HG03045 (cell line): ENCODE measurements around the gene TARBP2.
"Not testable (repeated sequence)": the region's sequence is repeated elsewhere in the genome, so short reads cannot be mapped to it uniquely, and the experiment has no call there.

Experiments used
- ATAC-seq: cut with Tn5 transposase; IDR thresholded peaks from one replicate; pipeline ENCODE4 v1.9.1; 2021; ENCODE audit warnings: mild to moderate bottlenecking, moderate library complexity; ENCODE audit not compliant: unreplicated experiment

TARBP2 gene

GRCh38 chr12:53510181-53510812 is 9.2 kb downstream of the TARBP2 start:
- no peak for ATAC-seq

- no peak for ATAC-seq
Observed at GRCh38 chr12:53513712-53514410, 12.8 kb downstream of the TARBP2 start.

GRCh38 chr12:53514628-53515290 is 13.7 kb downstream of the TARBP2 start:
- no peak for ATAC-seq

GRCh38 chr12:53515291-53515680 is 14.2 kb downstream of the TARBP2 start:
- ATAC-seq: no peak

- no peak for ATAC-seq
Observed at GRCh38 chr12:53516758-53517455, 15.8 kb downstream of the TARBP2 start.

GRCh38 chr12:53518381-53518780 is 17.3 kb downstream of the TARBP2 start:
- no peak for ATAC-seq

- ATAC-seq: no peak
Observed at GRCh38 chr12:53523131-53523530, 22.0 kb downstream of the TARBP2 start.

- no peak for ATAC-seq
Observed at GRCh38 chr12:53524476-53524875, 23.4 kb downstream of the TARBP2 start.

GRCh38 chr12:53530061-53530460 is 29.0 kb downstream of the TARBP2 start:
- no peak for ATAC-seq

GRCh38 chr12:53530920-53531319 is 29.8 kb downstream of the TARBP2 start:
- ATAC-seq: no peak

GRCh38 chr12:53532021-53532420 is 30.9 kb downstream of the TARBP2 start:
- no peak for ATAC-seq

- no peak for ATAC-seq
Observed at GRCh38 chr12:53532524-53533445, 31.7 kb downstream of the TARBP2 start.

- ATAC-seq: no peak
Observed at GRCh38 chr12:53533471-53533870, 32.4 kb downstream of the TARBP2 start.

- no peak for ATAC-seq
Observed at GRCh38 chr12:53536962-53537361, 35.9 kb downstream of the TARBP2 start.

- ATAC-seq: no peak
Observed at GRCh38 chr12:53538209-53538689, 37.2 kb downstream of the TARBP2 start.

GRCh38 chr12:53539526-53539925 is 38.4 kb downstream of the TARBP2 start:
- no peak for ATAC-seq

- ATAC-seq: peak; percentile 70
Observed at GRCh38 chr12:53543539-53543938, 42.5 kb downstream of the TARBP2 start.

- not testable (repeated sequence) for ATAC-seq
Observed at GRCh38 chr12:53548354-53548753, 47.3 kb downstream of the TARBP2 start.

- not testable (repeated sequence) for ATAC-seq
Observed at GRCh38 chr12:53550131-53550530, 49.0 kb downstream of the TARBP2 start.

GRCh38 chr12:53550595-53550994 is 49.5 kb downstream of the TARBP2 start:
- no peak for ATAC-seq
